Skeletal muscle cell (primary cell): ENCODE measurements around the gene EGF.

Experiments
- DNase-seq: peaks from one replicate; pipeline ENCODE4 v3.0.0-alpha.2; 2010; ENCODE audit warnings: low read depth
- H3K4me3 ChIP-seq: 2 replicates; pipeline ENCODE4 v1.5.1; 2011; ENCODE audit warnings: low read depth, mild to moderate bottlenecking, control low read depth, low read length, moderate library complexity

EGF gene

GRCh38 chr4:109952612-109953011 is 39.9 kb downstream of the EGF start:
- H3K4me3 ChIP-seq: no peak overlapping the region
- no peak for DNase-seq

GRCh38 chr4:109953556-109953955 is 40.9 kb downstream of the EGF start:
- H3K4me3 ChIP-seq: no peak overlapping the region
- no peak for DNase-seq

GRCh38 chr4:109955146-109955545 is 42.5 kb downstream of the EGF start:
- no peak overlapping the region for H3K4me3 ChIP-seq
- DNase-seq: no peak

- no peak for DNase-seq
- no peak overlapping the region for H3K4me3 ChIP-seq
These were observed 44.5 kb downstream of the EGF start for GRCh38 chr4:109957227-109957626.

- DNase-seq: no peak
- no peak overlapping the region for H3K4me3 ChIP-seq
These were observed 46.5 kb downstream of the EGF start for GRCh38 chr4:109959195-109959594.

GRCh38 chr4:109962401-109962800 is 49.7 kb downstream of the EGF start:
- DNase-seq: no peak

GRCh38 chr4:109966891-109967481 is 54.3 kb downstream of the EGF start:
- DNase-seq: no peak
- no peak overlapping the region for H3K4me3 ChIP-seq

More at GRCh38 chr4:109962401-109962800, 49.7 kb downstream of the EGF start:
- H3K4me3 ChIP-seq: no peak overlapping the region

GRCh38 chr4:109967798-109968520 is 55.3 kb downstream of the EGF start:
- DNase-seq: no peak
- no peak overlapping the region for H3K4me3 ChIP-seq

GRCh38 chr4:109969087-109969486 is 56.4 kb downstream of the EGF start:
- H3K4me3 ChIP-seq: no peak overlapping the region
- DNase-seq: no peak

- no peak for DNase-seq
- no peak overlapping the region for H3K4me3 ChIP-seq
These were observed 57.2 kb downstream of the EGF start for GRCh38 chr4:109969919-109970318.

- no peak overlapping the region for H3K4me3 ChIP-seq
- no peak for DNase-seq
These were observed 60.3 kb downstream of the EGF start for GRCh38 chr4:109972786-109973528.

GRCh38 chr4:109973529-109973905 is 60.8 kb downstream of the EGF start:
- H3K4me3 ChIP-seq: no peak overlapping the region
- DNase-seq: no peak

- DNase-seq: no peak
- H3K4me3 ChIP-seq: no peak overlapping the region
These were observed 63.5 kb downstream of the EGF start for GRCh38 chr4:109976189-109976588.

- no peak for DNase-seq
- no peak overlapping the region for H3K4me3 ChIP-seq
These were observed 65.3 kb downstream of the EGF start for GRCh38 chr4:109977854-109978501.

GRCh38 chr4:109978704-109979454 is 66.2 kb downstream of the EGF start:
- H3K4me3 ChIP-seq: no peak overlapping the region
- DNase-seq: no peak

- DNase-seq: peak; percentile 63
- H3K4me3 ChIP-seq: no peak overlapping the region
These were observed 67.4 kb downstream of the EGF start for GRCh38 chr4:109979920-109980717.

GRCh38 chr4:109981936-109982335 is 69.3 kb downstream of the EGF start:
- DNase-seq: no peak
- H3K4me3 ChIP-seq: no peak overlapping the region

GRCh38 chr4:109982521-109982920 is 69.8 kb downstream of the EGF start:
- no peak for DNase-seq
- no peak overlapping the region for H3K4me3 ChIP-seq
